ENCODE results near the gene GZF1.

The GZF1 gene

DNA sequence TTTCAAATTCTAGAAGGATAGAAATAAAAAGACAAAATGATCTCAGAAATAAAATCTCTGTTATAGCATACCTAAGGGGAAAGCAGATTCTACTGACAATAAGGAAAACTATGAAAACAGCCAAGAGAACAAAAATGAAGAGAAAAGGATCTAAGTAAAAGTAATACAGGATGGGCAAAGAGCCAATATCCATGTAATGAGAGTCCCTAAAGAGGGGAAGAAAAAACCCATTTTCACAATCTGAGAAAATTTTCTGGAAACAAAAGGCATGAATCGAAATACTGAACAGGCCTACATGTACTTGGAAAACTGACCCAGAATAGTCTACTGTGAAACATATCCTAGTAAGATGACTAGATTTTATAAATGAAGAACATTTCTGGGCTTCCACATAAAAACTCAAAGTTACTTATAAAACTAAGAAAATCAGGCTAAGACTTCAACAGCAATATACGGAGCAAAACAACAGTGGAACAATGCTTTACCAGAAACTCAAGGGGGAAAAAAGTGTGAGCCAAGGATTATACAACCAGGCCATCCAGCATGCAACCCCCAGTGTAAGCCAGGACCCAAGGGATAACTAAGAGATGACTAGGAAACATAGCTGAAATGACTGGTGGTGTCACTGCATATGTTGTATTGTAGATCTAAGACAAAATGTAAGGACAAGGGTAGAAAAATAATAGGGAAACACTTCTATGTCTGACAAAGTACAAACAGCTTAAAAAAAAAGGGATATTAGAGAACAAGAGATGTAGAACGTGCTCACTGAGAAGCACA, 49.1 kb downstream of the GZF1 start:
- no peak for DNase-seq

DNA sequence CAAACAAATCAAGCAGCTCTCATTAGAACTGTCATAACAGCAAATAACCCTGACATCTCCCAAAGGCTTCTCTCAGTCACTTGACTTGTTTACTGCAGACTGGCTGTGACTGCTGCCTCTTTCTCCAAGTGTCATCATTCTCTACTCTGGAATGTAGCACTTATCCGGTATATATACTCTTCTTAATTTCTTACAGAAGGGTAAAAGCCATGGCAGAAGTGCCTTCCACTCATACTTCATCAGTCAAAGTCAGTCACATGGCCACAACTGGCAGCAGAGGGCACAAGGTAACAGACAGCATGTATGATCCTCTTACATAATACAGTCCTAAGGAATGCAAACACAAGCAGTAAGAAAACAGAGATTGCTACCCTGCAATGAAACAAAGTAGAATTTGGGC, 50.0 kb downstream of the GZF1 start:
- DNase-seq: no peak

DNA sequence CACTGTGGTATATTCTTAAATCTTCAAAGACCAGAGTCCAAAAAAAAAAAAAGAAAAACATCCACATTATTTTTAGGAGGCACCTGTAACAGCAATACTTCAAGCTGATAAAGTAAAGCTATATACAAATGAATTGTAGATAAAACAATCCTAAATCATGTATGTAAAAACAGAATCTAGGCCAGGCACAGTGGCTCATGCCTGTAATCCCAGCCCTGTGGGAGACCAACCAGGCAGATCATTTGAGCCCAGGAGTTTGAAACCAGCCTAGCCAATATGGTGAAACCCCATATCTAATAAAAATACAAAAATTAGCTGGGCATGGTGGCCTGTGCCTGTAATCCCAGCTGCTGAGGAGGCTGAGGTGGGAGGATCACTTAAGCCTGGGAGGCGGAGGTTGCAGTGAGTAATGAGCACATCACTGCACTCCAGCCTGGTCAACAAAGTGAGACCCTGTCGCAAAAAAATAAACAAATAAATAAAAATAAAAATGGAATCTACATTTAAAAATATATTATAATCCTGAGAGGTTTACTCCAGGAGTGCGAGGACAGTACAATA, 52.0 kb downstream of the GZF1 start:
- no peak for DNase-seq

DNA sequence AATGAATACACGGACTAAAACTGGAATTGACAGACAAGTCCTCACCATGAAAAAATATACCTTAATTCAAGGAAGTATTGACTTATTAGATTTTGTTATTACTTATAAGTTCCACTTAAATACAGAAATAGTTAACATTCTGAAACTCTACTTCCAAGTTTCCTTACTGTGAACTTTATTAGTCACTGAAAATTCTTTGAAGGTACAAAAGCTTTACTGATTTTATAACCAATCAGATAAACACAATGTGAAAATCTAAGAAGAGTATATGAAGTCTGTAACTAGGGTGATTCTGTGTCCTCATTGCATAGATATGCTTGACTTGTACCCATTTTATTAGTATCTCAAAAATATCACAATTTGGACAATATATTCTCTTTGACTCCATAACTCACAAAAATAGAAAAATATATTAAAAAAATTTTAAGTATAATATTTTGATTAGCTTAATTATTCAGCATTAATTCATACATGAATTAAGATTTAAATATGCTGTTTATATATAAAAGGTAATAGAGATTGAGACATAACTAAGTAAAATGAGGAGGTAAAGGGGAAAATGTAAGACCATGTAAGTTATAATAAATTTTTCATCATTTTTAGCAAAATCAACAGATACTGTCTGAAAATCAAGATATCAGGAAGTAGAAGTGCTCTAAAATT, 52.7 kb downstream of the GZF1 start:
- no peak for DNase-seq

DNA sequence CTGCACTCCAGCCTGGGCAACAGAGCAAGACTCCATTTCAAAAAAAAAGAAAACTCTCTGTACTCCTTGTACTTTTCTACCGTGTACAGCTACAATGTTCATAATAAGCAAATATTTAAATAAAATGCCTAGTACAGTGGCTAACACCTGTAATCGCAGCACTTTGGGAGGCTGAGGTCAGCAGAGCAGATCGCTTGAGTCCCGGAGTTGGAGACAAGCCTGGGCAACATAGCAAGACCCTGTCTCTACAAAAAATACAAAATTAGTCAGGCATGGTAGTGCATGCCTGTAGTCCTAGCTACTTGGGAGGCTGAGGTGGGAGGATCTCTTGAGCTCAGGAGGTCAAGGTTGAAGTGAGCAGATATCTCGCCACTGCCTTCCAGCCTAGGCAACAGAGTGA, 53.6 kb downstream of the GZF1 start:
- DNase-seq: no peak

DNA sequence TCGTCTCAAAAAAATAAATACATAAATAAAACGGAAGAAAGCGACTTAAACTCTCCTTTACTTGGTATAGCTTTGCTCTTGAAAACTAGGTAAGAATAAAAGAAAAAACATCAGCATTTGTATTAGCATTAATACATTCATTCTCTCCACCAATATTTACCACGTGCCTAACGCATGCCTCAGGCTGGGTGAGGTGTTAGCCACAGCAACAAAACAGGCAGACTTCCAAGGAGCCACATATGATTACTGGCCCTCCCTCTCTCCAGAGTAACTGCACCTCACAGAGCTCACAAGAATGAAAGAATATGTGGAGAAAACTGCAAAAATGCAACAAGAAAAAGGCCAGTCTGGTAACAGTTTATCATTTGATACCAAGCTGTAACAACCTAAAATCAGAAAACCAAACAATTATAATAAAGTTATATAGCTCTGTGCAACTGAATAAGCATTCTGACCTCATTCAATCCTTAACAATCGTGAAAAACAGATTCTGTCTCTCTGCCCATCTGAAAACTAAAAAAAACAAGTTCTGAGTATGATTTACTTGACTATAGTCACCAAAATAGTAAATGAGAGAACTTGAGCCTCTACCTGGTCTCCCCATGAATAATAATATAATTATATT, 54.1 kb downstream of the GZF1 start:
- no peak for DNase-seq

DNA sequence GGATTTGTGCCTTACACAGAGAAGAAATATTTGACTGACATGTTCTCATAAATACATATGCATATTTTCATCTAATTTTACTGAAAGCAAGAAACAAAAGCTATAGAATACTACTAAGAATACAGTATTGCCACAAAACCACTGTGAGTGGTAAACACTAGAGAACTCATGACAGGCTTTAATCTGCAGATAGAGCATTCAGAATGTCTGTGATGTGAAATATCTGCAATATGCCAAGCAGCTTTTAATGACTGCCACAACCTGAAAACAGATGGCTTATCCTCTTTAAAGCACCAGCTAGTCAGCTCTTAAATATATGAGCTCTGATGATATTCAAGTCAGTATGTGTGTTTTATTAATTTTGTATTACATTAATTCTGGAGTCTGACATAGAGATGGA, 55.9 kb downstream of the GZF1 start:
- DNase-seq: no peak

DNA sequence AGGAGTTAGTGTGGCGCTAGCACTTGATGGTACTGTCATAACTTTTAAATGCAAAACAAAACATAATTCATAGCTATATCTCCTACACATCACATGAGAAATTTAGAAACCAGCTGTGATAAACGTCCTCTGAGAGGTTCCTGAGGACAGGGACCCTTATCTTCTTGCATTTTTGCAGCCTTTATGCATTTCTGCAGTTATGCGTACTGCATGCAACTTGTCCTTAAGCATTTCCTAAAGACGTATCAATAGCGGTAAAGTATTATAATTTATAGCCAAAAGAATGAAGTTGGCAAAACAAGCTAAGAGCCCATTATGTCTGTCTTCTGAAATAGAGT, 57.6 kb downstream of the GZF1 start:
- no peak for DNase-seq

DNA sequence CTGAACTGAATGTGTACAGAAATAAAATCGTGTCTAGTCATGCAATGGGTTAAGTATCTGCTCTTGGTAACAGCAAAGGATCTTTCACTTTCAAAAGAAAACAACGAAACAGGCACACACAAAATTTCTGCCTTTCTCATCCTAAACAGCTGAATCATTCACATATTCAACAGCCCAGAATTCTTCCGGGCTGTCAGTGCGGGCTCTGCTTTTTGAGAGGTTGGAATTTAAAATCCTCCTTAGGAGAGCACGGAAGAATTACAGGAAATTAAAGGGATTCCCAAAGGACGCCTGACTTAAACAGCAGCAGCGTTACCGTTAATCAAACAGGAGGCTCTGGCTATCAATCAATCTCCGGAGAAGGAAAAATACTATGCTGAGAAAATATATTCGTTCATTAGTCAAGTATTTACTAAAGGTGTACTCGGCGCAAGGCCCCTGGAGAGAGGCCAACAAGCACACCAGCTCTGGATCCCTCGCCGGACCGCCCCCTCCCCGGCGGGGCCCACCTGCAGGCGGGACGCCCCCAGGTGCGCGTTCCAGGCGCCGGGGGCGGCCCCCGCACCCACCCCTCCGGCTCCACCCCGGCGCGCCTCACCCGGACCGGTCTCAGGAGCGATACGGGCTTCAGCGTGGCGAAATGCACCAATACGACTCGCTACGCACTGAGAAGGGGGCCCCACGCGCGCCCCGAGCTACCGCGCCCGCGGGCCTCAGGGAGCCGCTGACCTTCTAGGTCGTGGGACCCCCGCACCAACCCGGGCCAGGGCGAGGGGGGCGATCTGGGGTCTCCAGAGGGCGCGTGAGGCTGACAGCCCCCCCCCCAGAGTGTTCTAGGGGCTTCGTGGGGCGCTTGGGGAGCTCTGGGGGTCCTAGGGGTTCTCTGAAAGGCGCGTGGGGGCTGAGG, 58.3 kb downstream of the GZF1 start:
- DNase-seq: peak in 1 of 2 donors; percentile 20

DNA sequence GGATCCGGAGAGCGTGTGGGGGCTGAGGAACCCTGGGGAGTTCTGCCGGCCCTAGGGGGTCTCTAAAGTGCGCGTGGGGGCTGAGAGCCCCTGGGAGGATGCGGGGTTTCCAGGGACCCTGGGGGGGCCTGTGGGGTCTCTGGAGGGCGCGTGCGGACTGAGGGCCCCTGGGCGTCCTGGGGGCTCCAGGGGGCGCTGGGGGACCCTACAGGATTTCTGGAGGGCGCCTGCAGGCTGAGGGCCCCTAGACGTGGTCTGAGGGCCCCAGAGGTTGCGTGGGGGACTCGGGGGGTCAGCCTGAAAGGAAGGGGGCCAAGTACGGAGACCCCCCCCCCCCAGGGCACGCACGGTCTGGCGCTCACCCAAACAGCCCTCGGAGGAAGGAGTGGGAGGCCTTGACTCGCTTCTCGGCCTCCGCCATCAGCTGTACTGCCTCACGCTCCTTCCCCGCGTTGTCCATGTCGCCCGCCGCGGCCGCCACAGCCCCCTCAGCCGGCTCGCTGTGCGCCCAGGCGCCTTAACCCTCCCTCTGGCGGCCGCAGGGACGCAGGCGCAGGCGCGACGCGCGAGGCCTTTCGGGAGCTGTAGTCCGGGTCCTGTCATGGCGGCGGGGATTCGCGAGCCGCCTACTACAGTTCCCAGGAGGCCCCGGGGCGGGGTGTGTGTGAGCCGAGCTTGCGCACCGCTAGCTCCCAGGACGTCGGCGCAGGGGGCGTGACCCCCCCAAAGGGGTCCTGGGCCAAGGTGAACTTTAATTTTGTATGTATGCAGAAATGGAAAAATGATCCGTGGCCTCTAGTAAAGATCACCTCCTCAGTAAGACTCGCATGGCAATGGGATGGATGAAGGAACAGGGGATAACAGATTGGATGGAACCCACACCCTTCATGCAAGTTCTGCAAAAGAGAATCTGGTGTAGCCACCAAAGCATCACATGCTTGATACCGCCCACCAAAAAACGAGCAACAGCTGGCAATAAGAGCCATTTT, 59.3 kb downstream of the GZF1 start, which contains the start of gene NAPB:
TSS of gene NAPB (minus strand) at position 546 of the 989 bp plus-strand sequence. CDS start at position 460, 86 bp downstream.
- peak; percentile 92 to 95 for DNase-seq
